ENCODE measurements around the gene HEXIM1. TPM values are rescaled to one million over a fixed set of nuclear protein-coding genes. Genes with fewer than 3 reads are reported as not detected.

Gene HEXIM1
- total RNA-seq, 1 experiment from 2014 or later = 11.6 TPM

DNA sequence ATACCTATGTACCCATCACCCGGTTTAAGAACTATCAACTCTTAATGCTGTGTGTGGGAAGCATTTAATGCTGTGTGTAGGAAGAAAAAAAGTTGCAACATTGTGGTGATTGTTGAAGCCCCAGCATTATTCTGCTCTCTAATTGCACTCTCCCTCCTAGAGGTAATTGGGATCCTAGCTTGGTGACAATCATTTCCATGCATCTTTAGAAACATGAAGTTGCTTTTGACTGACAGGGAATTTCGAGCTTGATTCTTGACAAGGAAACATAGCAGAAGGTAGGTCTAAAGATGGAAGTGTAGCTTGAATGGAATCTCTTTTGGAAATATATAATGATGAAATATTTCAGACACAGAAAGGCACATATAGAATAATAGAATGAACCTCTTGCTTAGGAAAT is 40.7 kb downstream of the HEXIM1 start:
- DNase-seq (ENCODE audit: low read depth) = no peak

DNA sequence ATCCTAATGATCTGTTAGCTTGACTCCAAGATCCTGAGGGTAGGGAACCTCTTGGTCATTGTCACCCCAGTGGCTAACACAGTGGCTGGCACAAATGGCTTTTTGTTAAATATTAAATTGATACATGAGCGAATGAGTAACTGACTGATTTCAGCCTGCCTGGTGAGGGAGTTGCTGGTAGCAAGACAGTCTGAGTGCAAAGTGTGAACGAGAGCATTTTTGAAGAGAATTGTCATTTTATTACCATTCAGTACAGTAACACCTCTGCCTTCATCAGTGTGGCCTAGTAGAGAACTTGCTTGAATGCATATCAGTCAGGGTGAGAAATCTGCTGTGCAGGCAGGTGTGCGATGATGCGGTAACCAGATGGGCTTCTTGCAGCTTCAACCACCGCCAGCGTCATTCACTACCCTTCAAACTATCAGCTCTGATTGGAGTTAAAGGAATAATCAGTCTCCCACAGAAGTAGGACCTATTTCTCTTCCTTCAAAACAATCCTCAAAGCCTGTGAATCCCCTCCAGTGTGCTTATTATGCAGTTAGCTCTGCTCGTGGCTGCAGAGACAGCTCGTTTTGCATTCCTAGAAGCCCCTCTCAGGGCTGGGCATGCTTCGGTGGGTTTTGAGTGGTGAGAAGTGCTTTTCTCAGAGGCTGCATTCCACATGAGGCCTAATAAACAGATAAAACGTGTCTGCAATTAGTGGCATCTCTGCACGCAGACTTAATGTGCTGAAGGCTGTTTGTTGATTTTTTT is 42.4 kb downstream of the HEXIM1 start:
- in situ Hi-C loops (cut with HindIII; ENCODE audit: low pct_unique_long_range_greater_than_20kb, low sequenced_read_pairs) = no loop called here
- peak; percentile 80 for DNase-seq (ENCODE audit: low read depth)

More for the DNA sequence above, 40.7 kb downstream of the HEXIM1 start:
- in situ Hi-C loops (cut with HindIII; ENCODE audit: low pct_unique_long_range_greater_than_20kb, low sequenced_read_pairs) = no loop called here

DNA sequence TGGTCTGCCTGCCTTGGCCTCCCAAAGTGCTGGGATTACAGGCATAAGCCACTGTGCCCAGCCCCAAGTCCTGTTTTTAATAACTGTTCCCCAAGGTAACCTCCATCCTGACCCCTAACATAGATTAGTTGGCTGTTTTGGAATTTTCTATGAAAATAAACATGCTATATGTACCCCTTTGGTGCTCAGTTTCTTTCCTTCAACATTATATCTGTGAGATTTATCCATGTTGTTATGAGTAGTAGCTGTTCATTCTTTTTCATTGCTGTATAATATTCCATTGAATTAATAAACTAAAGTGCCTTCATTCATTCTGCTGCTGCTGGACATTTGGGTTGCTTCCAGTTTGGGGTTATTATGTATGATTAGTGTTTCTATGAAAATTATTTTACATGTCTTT is 47.1 kb downstream of the HEXIM1 start:
- in situ Hi-C loops (cut with HindIII; ENCODE audit: low pct_unique_long_range_greater_than_20kb, low sequenced_read_pairs) = no loop called here
- DNase-seq (ENCODE audit: low read depth) = no peak

DNA sequence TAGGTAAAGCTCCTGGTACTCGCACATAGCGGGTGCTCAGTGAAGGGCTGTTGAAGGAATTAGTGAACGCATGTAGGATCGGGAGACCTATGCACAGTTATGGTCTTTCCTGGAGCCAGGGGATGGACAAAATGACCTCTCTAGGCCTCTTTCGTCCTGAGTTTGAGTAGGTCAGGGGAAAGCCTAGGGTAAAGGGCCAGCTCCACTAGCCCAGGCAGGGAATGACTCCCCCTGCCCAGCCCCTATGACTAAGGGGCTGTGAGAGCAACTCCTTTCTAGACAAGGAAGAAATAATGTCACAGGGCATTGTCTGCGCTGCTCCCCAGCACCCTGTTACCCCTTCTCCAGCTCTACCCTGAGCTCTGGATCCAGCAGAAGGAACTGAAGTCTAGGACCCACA is 48.8 kb downstream of the HEXIM1 start:
- DNase-seq (ENCODE audit: low read depth) = peak; percentile 30
- in situ Hi-C loops (cut with HindIII; ENCODE audit: low pct_unique_long_range_greater_than_20kb, low sequenced_read_pairs) = no loop called here

DNA sequence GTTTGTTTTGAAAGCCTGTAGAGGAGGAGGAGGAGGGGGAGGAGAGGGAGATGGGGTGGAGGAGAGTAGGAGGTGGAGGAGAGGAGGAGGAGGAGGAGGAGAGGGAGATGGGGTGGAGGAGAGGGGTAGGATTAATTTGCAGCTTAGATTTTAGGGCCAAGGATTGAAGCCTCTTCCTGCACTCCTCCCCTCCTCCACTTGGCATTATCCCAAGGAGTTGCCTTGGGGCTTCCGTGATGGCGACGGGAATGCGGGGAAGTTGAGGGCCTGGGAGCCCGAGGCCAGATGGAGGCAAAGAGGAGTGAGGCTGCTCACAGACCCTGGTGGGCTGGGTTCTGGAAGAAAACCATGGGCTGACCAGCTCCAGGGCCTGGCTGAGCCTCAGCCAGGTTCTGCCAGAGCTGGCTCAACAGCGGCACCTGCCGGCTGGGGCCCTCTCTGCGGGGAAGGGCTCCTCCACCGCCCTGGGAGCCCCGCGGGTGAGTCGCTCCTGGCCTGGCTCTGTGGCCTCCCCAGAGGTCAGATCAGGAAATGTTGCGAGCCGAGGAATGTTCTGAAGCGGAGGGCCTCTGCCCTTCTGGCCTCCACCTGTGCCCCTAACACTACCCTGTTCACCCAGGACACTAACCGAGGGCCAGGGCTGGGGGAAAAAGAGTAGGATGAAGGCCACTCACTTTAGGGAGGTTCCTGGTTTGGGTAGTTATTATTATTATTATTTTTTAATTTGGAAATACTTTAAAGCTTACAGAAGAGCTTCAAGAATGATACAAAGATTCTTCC is 49.5 kb downstream of the HEXIM1 start:
- DNase-seq (ENCODE audit: low read depth) = peak; percentile 92
- in situ Hi-C loops (cut with HindIII; ENCODE audit: low pct_unique_long_range_greater_than_20kb, low sequenced_read_pairs) = no loop called here

DNA sequence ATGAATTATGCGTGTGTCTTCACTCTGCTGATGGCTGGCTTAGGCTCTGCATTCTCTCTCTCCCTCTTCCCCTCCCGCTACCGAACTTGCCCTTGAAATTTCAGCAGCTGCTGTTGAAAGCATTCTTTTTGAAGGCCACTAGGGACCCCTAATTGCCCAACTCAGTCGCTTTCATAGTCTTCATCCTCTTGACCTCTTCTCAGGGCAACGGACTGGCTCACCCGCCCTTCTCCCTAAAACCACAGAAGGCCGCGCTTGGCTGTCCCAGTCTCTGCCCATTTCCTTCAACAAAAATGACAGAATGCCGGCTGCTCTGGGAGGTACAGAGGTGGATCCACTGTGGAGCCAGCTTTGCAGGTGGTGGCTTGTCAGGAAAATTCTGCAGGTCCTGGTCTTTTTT is 52.4 kb downstream of the HEXIM1 start:
- DNase-seq (ENCODE audit: low read depth) = no peak
- in situ Hi-C loops (cut with HindIII; ENCODE audit: low pct_unique_long_range_greater_than_20kb, low sequenced_read_pairs) = no loop called here

DNA sequence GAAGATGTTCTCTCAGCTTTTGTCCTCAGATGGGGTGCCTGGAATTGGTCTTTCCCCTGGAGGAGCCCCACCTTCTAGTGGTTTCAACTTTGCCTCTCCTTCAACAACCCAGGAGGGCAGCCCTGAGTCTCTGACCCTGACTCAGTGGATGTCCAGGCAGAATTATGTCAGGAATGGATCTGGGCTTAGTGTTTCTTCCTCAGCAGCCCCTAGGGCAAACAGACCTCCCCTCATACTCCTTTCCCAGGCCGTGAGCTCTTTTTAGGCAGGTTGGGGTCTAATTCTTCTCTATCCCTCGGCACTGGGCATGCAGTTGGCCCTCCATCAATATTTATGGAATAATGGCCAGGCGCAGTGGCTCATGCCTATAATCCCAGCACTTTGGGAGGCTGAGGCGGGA is 53.2 kb downstream of the HEXIM1 start:
- no peak for DNase-seq (ENCODE audit: low read depth)
- in situ Hi-C loops (cut with HindIII; ENCODE audit: low pct_unique_long_range_greater_than_20kb, low sequenced_read_pairs) = no loop called here

Other genes starting within 250 kb of the HEXIM1 start
- gene EFTUD2, start 249.0 kb upstream of the HEXIM1 start, total RNA-seq (2014; rRNA removed; shearing (Covaris generic); ENCODE audit: low replicate concordance) = 84.5 and 87.3 TPM in 2 replicates
- gene GFAP, start 233.0 kb upstream of the HEXIM1 start, total RNA-seq (2014; rRNA removed; shearing (Covaris generic); ENCODE audit: low replicate concordance) = not detected in 2 replicates
- 21.2 and 21.7 TPM in 2 replicates for gene KIF18B, start 200.7 kb upstream of the HEXIM1 start, total RNA-seq (2014; rRNA removed; shearing (Covaris generic); ENCODE audit: low replicate concordance)
- gene C1QL1, start 180.2 kb upstream of the HEXIM1 start, total RNA-seq (2014; rRNA removed; shearing (Covaris generic); ENCODE audit: low replicate concordance) = 10.9 and 12.5 TPM in 2 replicates
- gene DCAKD, start 96.8 kb upstream of the HEXIM1 start, total RNA-seq (2014; rRNA removed; shearing (Covaris generic); ENCODE audit: low replicate concordance) = 63.2 and 86.0 TPM in 2 replicates
- gene NMT1, start 87.2 kb upstream of the HEXIM1 start, total RNA-seq (2014; rRNA removed; shearing (Covaris generic); ENCODE audit: low replicate concordance) = 57.3 and 81.4 TPM in 2 replicates
- gene PLCD3, start 16.0 kb upstream of the HEXIM1 start, total RNA-seq (2014; rRNA removed; shearing (Covaris generic); ENCODE audit: low replicate concordance) = 74.9 and 164 TPM in 2 replicates
- gene ACBD4, start 12.8 kb upstream of the HEXIM1 start, total RNA-seq (2014; rRNA removed; shearing (Covaris generic); ENCODE audit: low replicate concordance) = 7.8 and 16.7 TPM in 2 replicates
- 36.7 and 53.4 TPM in 2 replicates for gene HEXIM2, start 13.4 kb downstream of the HEXIM1 start, total RNA-seq (2014; rRNA removed; shearing (Covaris generic); ENCODE audit: low replicate concordance)
- gene FMNL1, start 73.4 kb downstream of the HEXIM1 start, total RNA-seq (2014; rRNA removed; shearing (Covaris generic); ENCODE audit: low replicate concordance) = 2.3 and 4.1 TPM in 2 replicates
- not detected in 2 replicates for gene SPATA32, start 113.6 kb downstream of the HEXIM1 start, total RNA-seq (2014; rRNA removed; shearing (Covaris generic); ENCODE audit: low replicate concordance)
- gene MAP3K14, start 168.5 kb downstream of the HEXIM1 start, total RNA-seq (2014; rRNA removed; shearing (Covaris generic); ENCODE audit: low replicate concordance) = 19.0 and 23.5 TPM in 2 replicates

All from Caki2 (cell line).